Heart left ventricle (tissue), 13 donors: ENCODE results near the gene WDR17.

Experiments
- CTCF ChIP-seq, 12 donors: fragments of 200-600 bp; sonication (generic) in 4 of 12; IDR thresholded peaks; one replicate each; pipeline versions ENCODE4 v1.5.0 to v1.8.0; 2018 to 2022; ENCODE audit warnings: antibody characterized with exemption in 12 of 12, mild to moderate bottlenecking in 5 of 12
- POLR2A ChIP-seq, 2 donors: fragments of 450-650 bp; IDR thresholded peaks; one replicate each; pipeline ENCODE4 v1.6.1; 2017; ENCODE audit warnings: antibody characterized with exemption in 2 of 2, mild to moderate bottlenecking in 2 of 2, moderate library complexity in 2 of 2
- donor health status: ischemic (EF 13 %, LVEDD 7.1; RV severe dilation, severe dysfunction).
- donor health status: DM: no; HTN: yes; CAD: no.
- donor health status: DM: no; HTN: no; CAD: no.
- donor health status: ischemic (EF 25% LVEDD 6.9; RV normal size, moderate dysfunction).
- donor health status: ischemic (EF 25% LVEDD 5.7; RV mildly dilated, moderate dysfunction).
- donor health status: ischemic (EF 35%, LVEDD 5.7; RV mildly dilated, moderate dysfunction).
- donor health status: nonischemic (EF 11% LVEDD 7.7; RV severe dilation, severe dysfunction).
- donor health status: DM: yes; HTN: yes; CAD: no.
- donor health status: PGD.
- donor health status: ischemic (EF 29% LVEDD 5.4; RV normal size, mild dysfunction).
- donor health status: nonischemic (EF 23%, LVEDD 6.1; RV moderate dilation, normal function).

- TF ChIP-seq CTCF (IDR thresholded peaks at IDR 0.05) (no peak), POLR2A (IDR thresholded peaks at IDR 0.05) (no peak)
Measured at GRCh38 chr4:176223561-176223960, 157.9 kb downstream of the WDR17 start.
